RWPE1 (cell line): ENCODE data around the gene SUCO.

Experiments
- CTCF ChIA-PET: fragments of 350-600 bp; sonication (Branson Sonifier 250); formaldehyde crosslinking; extraction: SDS; loops from one replicate; lab custom pipeline; 2021; lab: Yijun Ruan, JAX
- POLR2A ChIA-PET: fragments of 400-600 bp; formaldehyde crosslinking; extraction: SDS; loops from one replicate; lab custom pipeline; 2020; ENCODE audit warnings: antibody characterized with exemption; ENCODE audit not compliant: low non-redundant PET; lab: Yijun Ruan, JAX
- DNase-seq: peaks from one replicate; pipeline ENCODE4 v3.0.0; 2012; ENCODE audit warnings: low spot score
- H3K27ac ChIP-seq: fragments of 450-650 bp; 2 replicates; pipeline ENCODE4 v1.5.1; 2017
- CTCF ChIP-seq: fragments of 450-650 bp; conservative IDR thresholded peaks from 2 replicates; pipeline ENCODE4 v1.5.1; 2017; ENCODE audit warnings: low read depth, mild to moderate bottlenecking

SUCO gene

DNA sequence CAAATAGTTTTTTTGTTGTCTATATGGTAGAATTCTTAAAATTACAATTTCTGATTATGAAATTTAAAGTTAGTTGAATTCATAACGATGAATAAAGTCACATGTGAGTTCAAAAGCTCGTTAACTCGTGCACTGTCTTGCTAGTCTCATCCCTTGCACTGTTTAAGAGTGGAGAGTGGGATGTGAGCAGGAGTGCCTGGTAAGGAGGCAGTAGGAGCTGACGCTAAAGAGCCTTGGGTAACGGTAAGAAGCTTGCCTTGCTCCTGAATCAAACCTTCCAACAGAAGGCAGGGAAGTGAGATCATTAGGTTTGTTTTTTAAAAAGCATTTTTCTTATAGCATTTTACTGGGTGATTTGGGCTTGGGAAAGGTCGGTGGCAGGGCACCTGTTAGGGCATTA, 123.6 kb downstream of the SUCO start:
- ChIA-PET CTCF (interaction anchor here (0.7 kb wide), 2 partner anchors 23 to 750 kb away, joined by 3 read pairs; no protein-coding TSS in a partner anchor), POLR2A (no interaction called here)
- no peak for DNase-seq
- H3K27ac ChIP-seq: no peak overlapping the region
- no peak for TF ChIP-seq CTCF

GRCh38 chr1:172657586-172657985, 124.6 kb downstream of the SUCO start:
- no peak for TF ChIP-seq CTCF
- H3K27ac ChIP-seq: no peak overlapping the region
- CTCF ChIA-PET: interaction anchor here (0.7 kb wide), 1 partner anchor 19 kb away, joined by 6 read pairs; no protein-coding TSS in a partner anchor
- POLR2A ChIA-PET: no interaction called here
- no peak for DNase-seq

DNA sequence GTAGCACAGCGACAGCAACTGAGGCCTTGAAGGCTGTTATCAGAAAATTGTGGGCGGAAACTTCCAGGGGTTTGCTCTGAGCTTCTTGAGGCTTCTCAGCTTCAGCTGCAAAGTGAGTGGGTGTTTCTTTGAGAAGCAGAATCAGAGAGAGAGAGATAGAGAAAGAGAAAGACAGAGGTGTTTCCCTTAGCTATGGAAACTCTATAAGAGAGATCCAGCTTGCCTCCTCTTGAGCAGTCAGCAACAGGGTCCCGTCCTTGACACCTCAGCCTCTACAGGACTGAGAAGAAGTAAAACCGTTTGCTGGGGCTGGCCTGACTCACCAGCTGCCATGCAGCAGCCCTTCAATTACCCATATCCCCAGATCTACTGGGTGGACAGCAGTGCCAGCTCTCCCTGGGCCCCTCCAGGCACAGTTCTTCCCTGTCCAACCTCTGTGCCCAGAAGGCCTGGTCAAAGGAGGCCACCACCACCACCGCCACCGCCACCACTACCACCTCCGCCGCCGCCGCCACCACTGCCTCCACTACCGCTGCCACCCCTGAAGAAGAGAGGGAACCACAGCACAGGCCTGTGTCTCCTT, 126.0 kb downstream of the SUCO start, which contains the start of gene FASLG:
Gene FASLG (plus strand): TSS at position 233 of the 583 bp plus-strand sequence. CDS start 99 bp downstream, at position 332.
- DNase-seq: no peak
- ChIA-PET CTCF (no interaction called here), POLR2A (no interaction called here)
- TF ChIP-seq CTCF: no peak
- no peak within 1 kb of the TSS for H3K27ac ChIP-seq

DNA sequence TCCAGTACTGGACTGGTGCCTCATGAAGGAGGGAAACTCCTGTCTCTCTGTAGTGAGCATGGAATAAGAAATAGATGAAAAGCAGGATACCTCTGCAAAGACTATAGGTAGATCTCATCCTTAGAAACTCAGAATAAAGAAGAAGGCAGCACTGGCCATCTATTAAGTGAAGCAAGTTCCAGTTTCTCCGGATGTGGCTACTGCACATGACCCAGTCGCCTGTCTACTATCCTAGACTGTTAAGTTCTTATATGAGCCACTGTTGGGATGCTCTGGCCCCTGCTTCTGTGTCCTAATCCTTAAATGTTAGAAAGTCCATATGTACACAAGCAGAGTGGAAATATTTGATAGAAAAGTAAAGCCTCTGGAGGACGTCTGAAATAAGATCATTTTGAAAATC, 128.2 kb downstream of the SUCO start:
- no peak overlapping the region for H3K27ac ChIP-seq
- TF ChIP-seq CTCF: no peak
- CTCF ChIA-PET: no interaction called here
- no peak for DNase-seq
- POLR2A ChIA-PET: no interaction called here
